HUES48 (cell line): ENCODE results near the gene ORMDL1.

Source experiments
- H3K27ac ChIP-seq: one replicate; pipeline ENCODE4 v1.7.0; 2013; ENCODE audit warnings: low read depth, low read length, inconsistent platforms
- H3K27me3 ChIP-seq: 2 replicates; pipeline ENCODE4 v1.6.1; 2013; ENCODE audit warnings: mild to moderate bottlenecking, low read length; ENCODE audit not compliant: control insufficient read depth, insufficient read depth
- H3K36me3 ChIP-seq: 2 replicates; pipeline ENCODE4 v1.6.1; 2013; ENCODE audit warnings: low read length; ENCODE audit not compliant: control insufficient read depth, insufficient read depth
- H3K4me1 ChIP-seq: 2 replicates; pipeline ENCODE4 v1.6.1; 2013; ENCODE audit warnings: mild to moderate bottlenecking, low read length; ENCODE audit not compliant: control insufficient read depth, insufficient read depth
- H3K4me3 ChIP-seq: 2 replicates; pipeline ENCODE4 v1.5.1; 2013; ENCODE audit warnings: mild to moderate bottlenecking, low read depth, low read length
- H3K9ac ChIP-seq: 2 replicates; pipeline ENCODE4 v1.6.1; 2013; ENCODE audit warnings: mild to moderate bottlenecking, low read depth, low read length, moderate library complexity
- H3K9me3 ChIP-seq: 2 replicates; pipeline ENCODE4 v1.6.1; 2013; ENCODE audit warnings: low read length; ENCODE audit not compliant: control insufficient read depth, insufficient read depth

The ORMDL1 gene

GRCh38 chr2:189783927-189784867, at the start of gene ORMDL1, which contains the start of gene PMS1:
Gene ORMDL1 (minus strand): TSS chr2:189784339. CDS start chr2:189782595, 1,744 bp downstream.
Gene PMS1 (plus strand): TSS chr2:189784450. CDS start chr2:189791810, 7,360 bp downstream.
- H3K9ac ChIP-seq = peak within 1 kb of the TSS; percentile 96
- H3K36me3 ChIP-seq = peaks cover 53% of the 10 kb centered on the region
- peak within 1 kb of the TSS; percentile 82 for H3K4me3 ChIP-seq
- H3K9me3 ChIP-seq = no peaks in the 10 kb centered on the region
- peak within 1 kb of the TSS; percentile 97 for H3K27ac ChIP-seq
- no peaks in the 10 kb centered on the region; the same call in 1 of the 2 replicates for H3K4me1 ChIP-seq
- no peaks in the 10 kb centered on the region for H3K27me3 ChIP-seq

- no peak overlapping the region for H3K9ac ChIP-seq
- H3K27ac ChIP-seq = no peak overlapping the region
- H3K4me3 ChIP-seq = no peak overlapping the region
- 0 out of 2 replicates have a peak, but pooled peaks cover 6% of the 10 kb centered on the region for H3K4me1 ChIP-seq
- peaks cover 22% of the 10 kb centered on the region for H3K36me3 ChIP-seq
- no peaks in the 10 kb centered on the region for H3K27me3 ChIP-seq
- no peaks in the 10 kb centered on the region for H3K9me3 ChIP-seq
Observed at GRCh38 chr2:189830510-189830909, 46.4 kb upstream of the ORMDL1 start.

GRCh38 chr2:189829102-189829833, 45.1 kb upstream of the ORMDL1 start:
- Histone ChIP-seq H3K9me3 (no peaks in the 10 kb centered on the region), H3K36me3 (peaks cover 22% of the 10 kb centered on the region)

GRCh38 chr2:189826039-189826438, 41.9 kb upstream of the ORMDL1 start:
- H3K27ac ChIP-seq = no peak overlapping the region
- H3K4me3 ChIP-seq = no peak overlapping the region
- 0 out of 2 replicates have a peak, but pooled peaks cover 6% of the 10 kb centered on the region for H3K4me1 ChIP-seq
- H3K9ac ChIP-seq = no peak overlapping the region
- H3K27me3 ChIP-seq = no peaks in the 10 kb centered on the region
- H3K36me3 ChIP-seq = peaks cover 11% of the 10 kb centered on the region; the same call in 1 of the 2 replicates
- no peaks in the 10 kb centered on the region for H3K9me3 ChIP-seq

More at GRCh38 chr2:189829102-189829833, 45.1 kb upstream of the ORMDL1 start:
- no peak overlapping the region for H3K9ac ChIP-seq
- H3K4me3 ChIP-seq = no peak overlapping the region
- no peaks in the 10 kb centered on the region for H3K27me3 ChIP-seq
- H3K4me1 ChIP-seq = 0 out of 2 replicates have a peak, but pooled peaks cover 6% of the 10 kb centered on the region
- H3K27ac ChIP-seq = no peak overlapping the region

- no peak overlapping the region for H3K4me3 ChIP-seq
- peaks cover 18% of the 10 kb centered on the region for H3K36me3 ChIP-seq
- H3K27me3 ChIP-seq = no peaks in the 10 kb centered on the region
- H3K4me1 ChIP-seq = 0 out of 2 replicates have a peak, but pooled peaks cover 6% of the 10 kb centered on the region
- no peak overlapping the region for H3K9ac ChIP-seq
- H3K9me3 ChIP-seq = no peaks in the 10 kb centered on the region
- no peak overlapping the region for H3K27ac ChIP-seq
Observed at GRCh38 chr2:189824694-189825396, 40.7 kb upstream of the ORMDL1 start.

GRCh38 chr2:189821953-189822748, 38.0 kb upstream of the ORMDL1 start:
- H3K27me3 ChIP-seq = no peaks in the 10 kb centered on the region
- H3K4me1 ChIP-seq = no peaks in the 10 kb centered on the region
- no peak overlapping the region for H3K27ac ChIP-seq
- peaks cover 42% of the 10 kb centered on the region for H3K36me3 ChIP-seq
- no peak overlapping the region for H3K9ac ChIP-seq
- H3K4me3 ChIP-seq = no peak overlapping the region
- no peaks in the 10 kb centered on the region for H3K9me3 ChIP-seq

GRCh38 chr2:189819297-189819704, 35.2 kb upstream of the ORMDL1 start:
- Histone ChIP-seq H3K36me3 (peaks cover 51% of the 10 kb centered on the region), H3K27me3 (no peaks in the 10 kb centered on the region), H3K4me3 (no peak overlapping the region), H3K27ac (no peak overlapping the region), H3K9ac (no peak overlapping the region), H3K4me1 (no peaks in the 10 kb centered on the region), H3K9me3 (no peaks in the 10 kb centered on the region)

- Histone ChIP-seq H3K27ac (no peak overlapping the region), H3K36me3 (peaks cover 55% of the 10 kb centered on the region), H3K9me3 (no peaks in the 10 kb centered on the region), H3K27me3 (no peaks in the 10 kb centered on the region), H3K4me1 (no peaks in the 10 kb centered on the region), H3K4me3 (no peak overlapping the region), H3K9ac (no peak overlapping the region)
Observed at GRCh38 chr2:189818249-189819038, 34.3 kb upstream of the ORMDL1 start.

- H3K9ac ChIP-seq = no peak overlapping the region
- H3K36me3 ChIP-seq = peaks cover 89% of the 10 kb centered on the region
- H3K27ac ChIP-seq = no peak overlapping the region
Observed at GRCh38 chr2:189803431-189803830, 19.3 kb upstream of the ORMDL1 start.

More at GRCh38 chr2:189803431-189803830, 19.3 kb upstream of the ORMDL1 start:
- no peaks in the 10 kb centered on the region for H3K4me1 ChIP-seq
- no peaks in the 10 kb centered on the region for H3K27me3 ChIP-seq
- no peaks in the 10 kb centered on the region for H3K9me3 ChIP-seq
- H3K4me3 ChIP-seq = no peak overlapping the region
